Ecto neural progenitor cell (in vitro differentiated cells): ENCODE measurements around the gene SIAH2.

Source experiments
- DNase-seq: peaks from one replicate; pipeline ENCODE4 v3.0.0-alpha.2; 2018; ENCODE audit warnings: low spot score

Gene SIAH2

GRCh38 chr3:150775001-150775599 is 12.1 kb upstream of the SIAH2 start:
- DNase-seq, result no peak

DNA sequence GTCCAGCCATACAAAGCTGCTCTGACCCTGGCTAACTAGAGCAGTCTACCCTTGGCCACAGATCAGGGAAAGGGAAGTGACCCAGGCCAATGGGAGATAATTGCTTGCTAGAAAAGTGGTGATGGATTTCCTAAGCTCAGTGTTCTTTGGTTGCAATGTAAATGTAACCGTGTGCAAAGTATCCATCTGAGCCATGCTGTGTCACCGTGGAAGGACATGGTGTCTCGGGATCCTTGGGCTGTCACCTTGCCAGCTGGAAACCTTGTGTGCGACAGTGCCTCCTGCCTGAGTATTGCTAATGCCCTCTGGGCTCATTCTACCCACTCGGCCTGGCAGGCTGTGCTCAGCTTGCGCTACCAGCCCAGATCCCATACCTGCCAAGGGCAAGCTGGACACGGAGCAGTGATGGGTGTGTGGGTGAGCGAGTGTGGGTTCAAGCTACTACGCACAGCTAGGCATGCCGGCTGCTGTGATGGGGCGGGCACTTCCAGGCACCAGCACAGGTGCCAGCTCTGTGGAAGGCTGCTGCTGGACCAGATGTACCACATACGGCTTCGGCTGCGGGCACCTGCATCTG is 10.7 kb upstream of the SIAH2 start:
- no peak for DNase-seq

DNA sequence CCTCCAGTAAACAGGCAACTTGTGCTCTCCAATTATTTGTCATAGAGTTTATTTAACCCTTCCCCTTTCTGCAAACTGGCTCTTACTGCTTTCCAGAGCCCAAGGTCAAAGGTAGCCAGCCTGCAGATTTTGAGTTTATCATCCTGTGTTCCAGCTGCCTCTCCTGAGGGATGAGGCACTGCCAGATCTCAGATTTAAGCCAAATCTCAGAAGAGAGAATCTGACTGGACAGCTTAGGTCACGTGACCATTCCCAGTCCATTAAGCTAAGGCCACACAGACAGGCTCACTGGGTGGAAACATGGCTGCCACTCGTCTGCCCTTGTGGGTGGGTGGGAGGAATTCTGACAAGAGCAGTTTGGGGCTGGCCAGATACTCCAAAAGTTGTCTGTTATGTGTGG is 8.6 kb upstream of the SIAH2 start:
- no peak for DNase-seq

DNA sequence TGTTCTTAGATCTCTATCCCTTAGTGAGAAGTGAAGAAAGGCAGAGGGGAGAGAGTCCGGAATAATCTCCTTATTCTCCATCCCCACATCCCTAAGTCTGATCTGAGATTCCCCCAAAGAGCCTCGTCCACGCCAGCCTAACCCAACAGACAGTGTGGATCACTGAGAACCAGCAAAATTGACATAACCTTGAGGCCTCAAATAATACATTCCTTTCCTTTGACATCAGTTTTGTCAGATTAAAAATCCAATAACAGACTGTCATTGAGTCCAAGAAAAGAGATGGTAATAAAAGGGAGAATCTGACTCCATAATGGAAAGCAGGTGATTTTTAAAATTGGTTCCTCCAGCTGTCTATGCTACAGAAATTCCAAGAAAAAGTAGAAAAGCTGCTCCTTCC is 7.7 kb upstream of the SIAH2 start:
- no peak for DNase-seq

DNA sequence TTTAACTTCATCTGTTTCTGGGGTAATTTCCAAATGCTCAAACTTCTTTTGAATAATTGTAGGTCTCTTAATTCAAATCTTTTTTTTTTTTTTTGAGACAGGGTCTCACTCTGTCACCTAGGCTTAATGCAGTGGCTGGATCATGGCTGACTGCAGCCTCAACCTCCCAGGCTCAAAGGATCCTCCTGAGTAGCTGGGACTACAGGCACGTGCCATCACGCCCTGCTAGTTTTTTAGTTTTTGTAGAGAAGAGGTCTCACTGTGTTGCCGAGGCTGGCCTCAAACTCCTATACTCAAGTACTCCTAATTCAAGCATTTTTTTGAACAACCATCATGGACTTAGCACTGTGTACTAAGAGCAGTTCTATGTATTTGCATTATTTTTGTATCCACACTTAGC is 3.8 kb upstream of the SIAH2 start:
- DNase-seq, result no peak

DNA sequence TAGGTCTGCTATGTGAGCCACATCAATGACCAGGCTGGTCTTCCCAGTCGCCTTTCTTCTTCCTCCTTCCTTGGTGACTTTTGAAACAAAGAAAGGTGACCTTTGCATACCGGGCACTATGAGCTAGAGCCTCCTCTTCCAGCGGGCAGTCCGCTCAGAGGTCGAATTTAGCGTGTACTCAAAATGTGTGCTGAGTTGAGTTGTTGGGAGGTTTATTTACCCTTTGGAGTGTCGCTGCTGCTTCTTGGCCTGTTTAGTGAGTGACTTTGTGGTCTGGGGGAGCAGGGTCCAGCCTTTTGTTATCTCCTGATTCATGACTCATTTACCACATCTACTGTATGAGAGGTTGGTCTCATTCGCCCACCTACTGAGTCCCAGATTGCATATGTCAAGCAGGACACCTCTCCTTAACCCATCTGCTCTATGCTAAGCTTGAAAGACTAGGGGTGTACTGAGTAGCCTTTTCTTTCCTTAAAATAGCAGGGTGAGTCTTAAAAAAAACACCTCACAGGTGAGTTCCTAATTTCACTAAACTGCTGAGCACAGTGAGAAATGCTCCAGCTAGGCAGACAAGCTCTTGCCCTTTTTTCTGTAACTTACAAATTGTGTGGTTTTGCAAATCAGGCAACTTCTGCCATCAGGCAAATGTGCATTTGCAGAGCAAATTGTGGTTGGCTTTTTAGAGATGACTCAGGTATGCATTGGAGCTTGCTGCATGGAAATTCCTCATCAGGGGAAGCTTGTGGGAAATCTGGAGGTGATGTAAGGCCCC is 3.2 kb upstream of the SIAH2 start:
- DNase-seq, result no peak

DNA sequence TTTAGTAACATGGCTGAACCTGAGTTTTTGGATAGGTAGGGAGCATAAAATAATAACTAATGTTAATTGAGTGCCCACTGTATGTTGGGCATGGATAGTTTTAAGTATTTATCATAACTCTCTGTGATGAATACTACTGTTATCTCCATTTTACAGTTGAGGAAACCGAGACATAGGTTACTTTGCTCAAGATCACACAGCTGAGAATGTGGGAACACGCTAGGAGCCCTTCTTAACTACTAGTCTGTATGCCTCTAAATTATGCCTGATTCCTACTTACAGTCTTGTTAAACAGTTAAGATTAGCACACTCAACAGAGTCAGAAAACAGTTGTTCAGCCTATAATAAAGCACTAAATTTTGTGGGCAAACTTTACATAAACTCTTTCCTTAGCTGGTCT is 2.0 kb upstream of the SIAH2 start:
- no peak for DNase-seq

DNA sequence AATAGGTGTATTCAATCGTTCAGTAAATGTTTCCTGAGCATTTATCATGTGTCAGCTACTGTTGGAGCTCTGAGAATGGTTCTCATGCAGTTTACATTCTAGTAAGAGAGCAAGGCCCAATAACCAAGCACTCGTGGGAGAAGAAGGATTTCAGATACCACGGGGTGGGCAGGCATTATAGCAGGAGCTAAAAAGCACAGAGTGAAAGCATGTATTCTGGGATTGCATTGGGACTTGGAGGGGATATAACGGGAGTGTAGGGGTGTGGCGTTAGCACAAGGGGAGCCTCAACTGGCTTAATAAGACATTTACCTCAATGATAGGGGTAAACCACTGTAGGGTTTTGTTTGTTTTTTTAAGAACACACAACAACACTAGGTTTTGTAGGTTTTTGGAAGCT is 1.6 kb upstream of the SIAH2 start:
- no peak for DNase-seq

GRCh38 chr3:150763841-150764483 is 993 bp upstream of the SIAH2 start:
- DNase-seq, result peak; percentile 73

DNA sequence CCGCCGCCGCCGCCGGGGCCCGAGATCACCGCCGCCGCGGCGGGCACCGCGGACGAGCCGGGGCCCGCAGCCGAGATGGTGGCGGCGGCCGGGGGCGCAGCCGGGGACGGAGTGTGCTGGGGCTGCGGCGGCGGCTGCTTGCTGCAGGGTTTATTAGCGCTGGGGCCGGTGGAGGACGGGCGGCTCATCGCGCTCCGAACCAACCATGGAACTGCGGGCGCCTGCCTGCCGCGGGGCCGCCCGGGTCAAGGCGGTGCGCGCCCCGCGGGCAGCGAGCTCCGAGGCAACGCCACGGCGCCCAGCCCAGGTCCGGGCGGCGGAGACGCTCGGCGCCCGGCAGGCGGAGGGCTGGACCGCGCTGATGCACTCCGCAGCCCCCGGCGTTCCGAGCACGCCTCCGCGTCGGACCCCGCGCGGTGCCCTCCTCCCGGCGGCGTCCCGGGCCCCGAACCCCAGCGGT is 277 bp downstream of the SIAH2 start:
- DNase-seq, result no peak

GRCh38 chr3:150761831-150762661 is 923 bp downstream of the SIAH2 start:
- peak; percentile 65 for DNase-seq

DNA sequence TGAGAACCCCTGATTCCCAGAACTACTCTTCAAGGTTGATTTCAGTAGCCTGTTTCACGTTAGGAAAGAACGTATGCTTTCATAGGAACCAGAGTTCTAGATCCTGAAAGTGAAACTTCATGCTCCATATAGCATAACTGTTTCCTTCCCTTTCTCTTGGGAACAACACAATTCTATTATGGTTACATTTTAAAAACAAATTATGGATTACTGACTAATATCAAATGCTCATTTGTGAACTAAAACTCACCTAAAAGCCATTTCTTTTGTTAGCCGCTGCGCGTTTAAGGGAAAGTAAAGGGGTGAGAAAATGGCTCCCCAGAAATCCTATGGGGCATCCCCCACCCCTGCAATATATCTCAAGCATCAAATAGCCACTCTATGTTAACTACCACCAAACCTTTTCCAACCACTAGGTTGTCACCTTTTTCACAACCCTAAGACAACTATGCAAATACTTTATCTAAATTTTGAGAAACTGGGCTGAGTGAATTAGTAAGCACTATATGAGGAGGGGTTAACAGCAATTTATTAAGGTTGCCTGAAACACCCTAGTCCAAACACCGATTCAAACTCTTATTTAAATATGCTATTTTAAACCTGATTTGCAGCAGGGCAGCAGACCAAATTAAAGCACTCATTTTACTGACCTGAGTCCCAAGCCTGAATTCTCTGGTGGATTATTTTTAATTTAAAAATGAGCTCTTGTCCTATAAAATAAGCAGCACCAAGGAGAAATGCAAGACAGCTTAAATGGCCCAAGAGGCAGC is 2.4 kb downstream of the SIAH2 start:
- no peak for DNase-seq

GRCh38 chr3:150759947-150760346 is 3.0 kb downstream of the SIAH2 start:
- DNase-seq, result no peak

DNA sequence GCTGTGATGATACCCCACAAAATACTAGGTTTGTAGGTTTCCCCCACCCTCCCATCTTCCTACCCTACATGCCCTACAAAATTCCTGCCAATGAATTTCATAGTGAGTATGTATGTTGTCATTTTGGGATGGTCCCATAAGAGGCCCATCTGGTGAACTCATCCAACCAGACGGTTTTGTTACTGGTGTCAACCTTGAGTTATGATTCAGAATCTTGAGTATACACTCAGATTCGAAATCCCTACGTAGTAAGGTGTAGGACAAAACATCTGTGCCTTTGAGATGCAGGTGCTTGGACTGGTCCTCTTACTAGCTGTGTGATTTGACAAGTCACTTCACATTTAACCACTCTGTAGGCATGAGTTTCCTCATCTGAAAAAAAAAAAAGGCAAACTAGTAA is 3.6 kb downstream of the SIAH2 start:
- DNase-seq, result no peak

DNA sequence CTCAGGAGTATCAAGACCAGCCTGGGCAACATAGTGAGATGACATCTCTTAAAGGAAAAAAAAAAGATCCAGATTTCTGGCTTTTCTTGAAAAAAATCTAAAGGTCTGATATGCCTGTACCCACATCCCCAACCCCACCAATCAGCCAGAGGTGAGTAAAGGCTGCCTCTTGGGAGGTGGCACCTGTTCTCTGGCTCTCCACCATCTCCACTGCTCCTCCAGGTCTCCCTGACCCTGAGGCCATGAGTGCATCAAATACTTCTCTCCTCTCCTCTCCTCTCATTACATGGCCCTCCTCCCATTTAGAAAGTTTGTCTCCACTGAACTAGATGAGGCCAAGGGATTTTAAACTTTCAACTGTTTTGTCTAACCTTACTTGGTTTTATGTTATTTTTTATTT is 5.2 kb downstream of the SIAH2 start:
- DNase-seq, result no peak

GRCh38 chr3:150757364-150757763 is 5.6 kb downstream of the SIAH2 start:
- no peak for DNase-seq

GRCh38 chr3:150756491-150757059 is 6.4 kb downstream of the SIAH2 start:
- DNase-seq, result no peak

DNA sequence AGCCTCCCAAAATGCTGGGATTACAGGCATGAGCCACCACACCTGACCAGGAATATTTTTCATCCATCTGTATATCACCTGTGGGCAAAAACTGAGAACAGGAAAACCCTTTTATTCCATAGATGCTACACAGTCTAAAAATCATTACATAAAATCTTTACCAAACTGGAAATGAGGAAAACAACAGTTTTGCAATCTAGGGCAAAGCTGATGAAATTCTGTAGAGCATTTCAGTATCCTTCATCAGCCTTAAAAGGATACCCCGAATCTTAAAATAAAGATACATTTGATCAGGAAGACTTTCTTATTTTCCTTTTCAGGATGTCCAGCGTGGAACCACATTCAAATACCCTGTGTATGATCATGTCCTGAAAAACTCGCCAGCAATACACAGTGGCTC is 7.1 kb downstream of the SIAH2 start:
- DNase-seq, result no peak

- DNase-seq, result no peak
Measured at GRCh38 chr3:150754896-150755295, 8.1 kb downstream of the SIAH2 start.

DNA sequence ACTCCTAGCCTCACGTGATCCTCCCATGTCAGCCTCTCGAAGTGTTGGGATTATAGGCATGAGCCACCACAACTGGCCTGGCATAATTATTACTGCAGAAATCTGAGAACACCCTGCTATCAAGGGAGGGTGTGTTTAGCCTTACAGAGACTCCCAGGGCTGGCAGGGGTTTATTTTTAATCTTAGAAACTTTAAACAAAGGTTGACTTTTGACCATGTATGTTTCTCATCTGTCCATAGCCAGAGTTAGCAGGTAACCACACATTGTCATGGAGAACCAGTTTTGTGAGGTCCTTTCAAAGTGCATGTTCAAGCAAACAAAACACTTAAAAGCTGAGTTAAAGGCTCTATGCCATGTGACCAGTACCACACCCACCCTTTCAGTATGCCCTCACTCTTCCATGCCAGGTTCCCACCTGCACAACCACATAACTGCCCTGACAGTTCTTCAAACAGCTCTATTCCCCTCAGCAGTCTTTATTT is 11.1 kb downstream of the SIAH2 start:
- DNase-seq, result no peak

DNA sequence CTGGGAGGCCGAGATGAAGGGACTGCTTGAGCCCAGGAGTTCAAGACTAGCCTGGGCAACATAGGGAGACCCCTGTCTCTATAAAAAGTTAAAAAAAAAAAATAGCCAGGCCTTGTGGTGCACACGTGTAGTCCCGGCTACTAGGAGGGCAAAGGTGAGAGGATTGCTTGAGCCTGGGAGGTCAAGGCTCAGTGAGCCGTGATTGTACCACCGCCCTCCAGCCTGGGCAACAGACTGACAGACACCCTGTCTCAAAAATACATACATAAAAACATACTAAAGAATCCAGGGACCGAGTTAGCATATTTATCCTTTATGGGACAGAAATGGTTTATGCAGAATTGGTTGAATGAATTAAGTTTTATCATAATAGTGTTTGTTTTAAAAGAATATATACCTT is 13.7 kb downstream of the SIAH2 start:
- no peak for DNase-seq
